Hematopoietic multipotent progenitor cell treated with erythropoietin and hydrocortisone succinate and interleukin-3 and kit ligand, for 6 days (in vitro differentiated cells): ENCODE results near the gene KIF21B.

ENCODE experiments used
- DNase-seq: peaks from one replicate; pipeline ENCODE4 v3.0.0-alpha.2; 2015

Gene KIF21B

GRCh38 chr1:200991097-200991614, 32.4 kb downstream of the KIF21B start:
- DNase-seq, result no peak

- DNase-seq, result no peak
Observed at GRCh38 chr1:200990114-200990513, 33.4 kb downstream of the KIF21B start.

- DNase-seq, result no peak
Observed at GRCh38 chr1:200989337-200989736, 34.2 kb downstream of the KIF21B start.

- DNase-seq, result no peak
Observed at GRCh38 chr1:200988693-200989092, 34.8 kb downstream of the KIF21B start.

- no peak for DNase-seq
Observed at GRCh38 chr1:200985481-200985880, 38.0 kb downstream of the KIF21B start.

- DNase-seq, result no peak
Observed at GRCh38 chr1:200983035-200983561, 40.4 kb downstream of the KIF21B start.

GRCh38 chr1:200982071-200982945, 41.2 kb downstream of the KIF21B start:
- no peak for DNase-seq

GRCh38 chr1:200981278-200981677, 42.2 kb downstream of the KIF21B start:
- no peak for DNase-seq

- DNase-seq, result no peak
Observed at GRCh38 chr1:200980873-200981272, 42.6 kb downstream of the KIF21B start.

GRCh38 chr1:200980452-200980772, 43.1 kb downstream of the KIF21B start:
- no peak for DNase-seq

GRCh38 chr1:200979574-200980451, 43.7 kb downstream of the KIF21B start:
- peak; percentile 78 for DNase-seq

GRCh38 chr1:200977071-200977754, 46.3 kb downstream of the KIF21B start:
- DNase-seq, result no peak

- DNase-seq, result no peak
Observed at GRCh38 chr1:200976634-200977033, 46.9 kb downstream of the KIF21B start.

- DNase-seq, result no peak
Observed at GRCh38 chr1:200975458-200975857, 48.1 kb downstream of the KIF21B start.

- no peak for DNase-seq
Observed at GRCh38 chr1:200974711-200975110, 48.8 kb downstream of the KIF21B start.

GRCh38 chr1:200973937-200974657, 49.4 kb downstream of the KIF21B start:
- peak; percentile 54 for DNase-seq

- DNase-seq, result no peak
Observed at GRCh38 chr1:200972985-200973742, 50.4 kb downstream of the KIF21B start.

GRCh38 chr1:200971955-200972711, 51.4 kb downstream of the KIF21B start:
- peak; percentile 64 for DNase-seq

- no peak for DNase-seq
Observed at GRCh38 chr1:200971428-200971903, 52.0 kb downstream of the KIF21B start.

GRCh38 chr1:200970771-200971427, 52.6 kb downstream of the KIF21B start:
- no peak for DNase-seq
